COLO668 (cell line): ENCODE data around the gene FCMR.
A peak's percentile ranks its signal among the peaks of the same experiment; 100 is the strongest.
"Not testable (repeated sequence)": the region's sequence is repeated elsewhere in the genome, so short reads cannot be mapped to it uniquely, and the experiment has no call there.

Experiments
- DNase-seq: peaks from one replicate; lab custom pipeline; 2025; ENCODE audit not compliant: unreplicated experiment; lab: John Stamatoyannopoulos, UW

Gene FCMR

DNA sequence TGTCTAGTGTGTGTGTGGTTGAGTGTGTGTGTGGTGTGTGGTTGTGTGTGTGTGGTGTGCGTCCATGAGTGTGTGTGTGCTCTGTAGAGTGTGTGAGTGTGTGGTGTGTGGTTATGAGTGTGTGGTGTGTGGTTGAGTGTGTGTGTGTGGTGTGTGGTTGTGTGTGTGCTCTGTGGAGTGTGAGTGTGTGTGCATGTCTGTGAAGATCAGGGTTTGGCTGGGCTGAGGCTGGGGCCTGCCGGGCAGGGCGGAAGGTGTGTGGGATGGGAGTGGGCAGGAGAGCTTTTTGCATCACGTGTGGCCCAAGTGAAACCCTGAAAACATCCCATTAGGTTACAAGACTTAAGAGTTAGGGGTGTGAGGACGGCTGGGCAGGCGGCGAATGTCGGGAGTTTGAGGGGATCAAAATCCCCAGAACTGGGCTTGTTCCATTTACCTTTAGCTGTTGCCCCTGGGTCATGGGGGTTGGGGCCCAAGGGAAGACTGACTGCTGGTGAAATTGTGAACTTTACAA lies 2.9 kb upstream of the FCMR start:
- DNase-seq = no peak

DNA sequence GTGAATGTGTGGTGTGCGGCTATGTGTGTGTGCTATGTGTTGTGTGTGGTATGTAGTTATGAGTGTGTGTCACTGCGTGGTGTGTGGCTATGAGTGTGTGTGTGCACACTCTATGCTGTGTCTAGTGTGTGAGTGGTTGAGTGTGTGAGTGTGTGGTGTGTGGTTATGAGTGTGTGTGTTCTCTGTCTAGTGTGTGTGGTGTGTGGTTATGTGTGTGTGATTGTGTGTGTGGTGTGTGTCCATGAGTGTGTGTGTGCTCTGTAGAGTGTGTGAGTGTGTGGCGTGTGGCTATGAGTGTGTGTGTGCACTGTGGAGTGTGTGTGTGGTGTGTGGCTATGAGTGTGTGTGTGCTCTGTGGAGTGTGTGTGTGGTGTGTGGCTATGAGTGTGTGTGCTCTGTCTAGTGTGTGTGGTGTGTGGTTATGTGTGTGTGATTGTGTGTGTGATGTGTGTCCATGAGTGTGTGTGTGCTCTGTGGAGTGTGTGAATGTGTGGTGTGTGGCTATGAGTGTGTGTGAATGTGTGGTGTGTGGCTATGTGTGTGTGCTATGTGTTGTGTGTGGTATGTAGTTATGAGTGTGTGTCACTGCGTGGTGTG lies 2.3 kb upstream of the FCMR start:
- not testable (repeated sequence) for DNase-seq

DNA sequence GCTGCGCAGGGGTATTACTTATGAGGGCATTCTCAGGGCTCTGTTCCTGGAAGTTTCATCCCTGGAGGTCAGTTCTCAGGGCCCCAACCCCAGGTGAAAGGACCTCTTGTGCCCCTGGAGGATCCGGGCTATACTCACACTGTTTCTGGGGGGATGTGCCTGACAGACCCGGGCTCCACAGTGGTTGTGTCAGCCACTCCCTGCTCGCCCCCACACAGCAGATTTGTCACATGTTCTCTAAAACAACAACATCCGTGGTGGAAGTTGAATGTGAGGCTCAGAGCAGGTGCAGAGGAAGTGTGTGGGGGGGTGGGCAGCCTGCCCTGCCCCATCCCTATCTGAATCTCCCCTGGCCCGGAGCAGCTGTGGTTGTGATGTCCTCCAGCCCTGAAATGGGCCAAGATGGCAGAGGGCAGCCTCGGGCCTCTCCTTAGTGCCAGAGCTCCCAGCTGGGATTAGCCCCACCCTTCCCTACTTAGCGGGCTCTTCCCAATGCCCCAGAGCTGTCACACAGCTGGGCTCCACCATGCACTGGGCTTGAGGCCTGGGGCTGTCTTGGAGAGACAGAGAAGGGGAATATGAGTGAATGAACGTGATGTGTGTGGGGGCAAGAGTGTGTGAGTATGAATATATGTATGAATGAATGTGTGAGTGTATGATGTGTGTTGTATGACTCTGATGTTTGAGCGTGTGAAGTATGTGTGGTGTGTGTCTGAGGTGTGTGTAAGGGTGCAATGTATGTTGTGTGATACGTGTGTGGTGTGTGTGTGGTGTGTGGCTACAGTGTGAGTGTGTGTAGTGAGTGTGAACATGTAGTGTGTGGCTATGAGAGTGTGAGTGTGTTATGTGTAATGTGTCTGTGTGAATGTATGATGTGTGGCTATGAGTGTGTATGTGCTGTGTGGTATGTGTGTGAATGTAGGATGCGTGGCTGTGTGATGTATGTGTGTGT lies 1.5 kb upstream of the FCMR start:
- DNase-seq = no peak

GRCh38 chr1:206922524-206922923 lies 783 bp upstream of the FCMR start:
- DNase-seq = no peak

DNA sequence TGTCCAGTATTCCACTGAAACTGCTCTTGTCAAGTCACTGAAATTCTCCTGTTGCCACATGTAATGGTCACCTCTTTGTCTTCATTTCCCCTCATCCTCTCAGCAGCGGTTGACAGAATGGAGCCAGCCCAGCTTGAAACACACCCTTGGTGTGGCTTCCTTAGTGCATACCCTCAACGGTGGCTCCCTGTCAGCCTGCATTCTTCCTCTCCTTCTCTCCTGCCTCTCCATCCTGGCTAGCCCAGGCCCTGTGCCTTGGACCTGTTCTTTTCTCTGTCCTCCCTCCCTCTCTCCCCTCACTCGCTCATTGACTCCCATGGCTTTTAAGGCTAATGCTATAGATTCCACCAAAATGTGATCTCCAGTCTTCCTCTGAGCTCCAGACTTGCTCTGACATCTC lies 3.7 kb downstream of the FCMR start:
- DNase-seq = no peak

DNA sequence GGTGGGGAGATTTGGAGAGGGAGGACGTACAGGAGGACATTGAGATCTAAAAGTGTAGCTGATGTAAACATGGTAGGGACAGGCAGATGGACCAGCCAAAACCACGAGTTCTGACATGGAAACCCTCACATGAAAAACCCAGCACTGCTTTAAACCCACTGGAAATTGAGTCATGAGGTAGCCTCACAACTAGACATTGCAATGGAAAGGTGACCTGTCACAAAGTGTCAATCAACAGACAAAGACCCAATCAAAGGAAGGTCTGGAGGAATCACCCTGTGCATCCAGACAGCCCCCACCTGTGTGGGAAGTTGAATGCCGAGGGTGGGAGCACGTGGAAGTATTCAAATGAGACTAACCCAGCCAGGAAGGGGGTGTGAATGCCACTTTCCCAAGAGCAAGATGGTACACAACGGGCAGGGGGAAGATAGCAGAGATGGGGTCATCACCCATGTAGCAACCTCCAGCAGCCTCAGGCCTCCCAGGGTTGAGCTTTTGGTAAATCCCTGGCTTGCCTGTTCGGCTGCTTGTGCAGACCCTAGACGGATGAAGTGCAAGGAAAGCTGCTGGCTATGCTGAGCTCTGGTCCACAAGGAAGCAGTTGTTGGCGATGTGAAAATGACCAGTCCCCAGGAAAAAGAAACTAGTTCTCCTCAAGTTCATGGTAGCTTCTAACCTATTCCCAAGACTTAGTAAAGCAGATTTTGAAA lies 5.6 kb downstream of the FCMR start:
- no peak for DNase-seq

- no peak for DNase-seq
These were observed 6.6 kb downstream of the FCMR start for GRCh38 chr1:206915030-206915735.

GRCh38 chr1:206913766-206914537 lies 7.8 kb downstream of the FCMR start:
- no peak for DNase-seq

DNA sequence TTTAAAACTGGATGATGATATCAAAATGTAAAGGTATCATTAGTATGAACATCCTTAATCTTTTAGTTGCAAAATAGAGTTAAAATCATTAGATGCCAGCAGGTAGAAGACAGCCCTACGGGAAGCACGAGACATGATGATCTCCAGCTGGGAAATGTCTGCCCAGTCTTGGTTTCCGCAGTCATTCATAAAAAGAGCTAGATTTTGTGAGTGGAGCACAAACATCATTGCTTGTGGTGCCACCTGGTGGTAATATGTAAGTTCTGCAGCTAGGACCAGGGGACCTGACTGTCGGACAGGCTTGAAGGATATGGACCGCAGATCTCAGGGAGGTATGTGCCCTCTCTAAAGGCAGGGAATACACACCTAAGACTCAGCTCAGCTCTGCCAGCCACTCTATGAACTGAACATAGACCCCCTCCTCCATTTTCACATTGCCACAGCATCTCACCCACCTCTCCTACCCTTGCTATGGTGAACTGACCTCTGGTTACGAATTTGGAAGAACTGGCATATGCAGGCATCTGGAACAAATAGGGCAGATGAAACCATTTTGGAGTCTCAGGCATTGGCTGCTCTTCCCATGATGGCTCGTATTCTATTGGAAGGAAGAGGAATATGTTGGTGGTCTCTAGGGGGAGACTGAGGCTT lies 9.2 kb downstream of the FCMR start:
- DNase-seq = peak; percentile 71

GRCh38 chr1:206911064-206911663 lies 10.6 kb downstream of the FCMR start:
- DNase-seq = peak; percentile 32

- no peak for DNase-seq
These were observed 11.8 kb downstream of the FCMR start for GRCh38 chr1:206909883-206910318.

DNA sequence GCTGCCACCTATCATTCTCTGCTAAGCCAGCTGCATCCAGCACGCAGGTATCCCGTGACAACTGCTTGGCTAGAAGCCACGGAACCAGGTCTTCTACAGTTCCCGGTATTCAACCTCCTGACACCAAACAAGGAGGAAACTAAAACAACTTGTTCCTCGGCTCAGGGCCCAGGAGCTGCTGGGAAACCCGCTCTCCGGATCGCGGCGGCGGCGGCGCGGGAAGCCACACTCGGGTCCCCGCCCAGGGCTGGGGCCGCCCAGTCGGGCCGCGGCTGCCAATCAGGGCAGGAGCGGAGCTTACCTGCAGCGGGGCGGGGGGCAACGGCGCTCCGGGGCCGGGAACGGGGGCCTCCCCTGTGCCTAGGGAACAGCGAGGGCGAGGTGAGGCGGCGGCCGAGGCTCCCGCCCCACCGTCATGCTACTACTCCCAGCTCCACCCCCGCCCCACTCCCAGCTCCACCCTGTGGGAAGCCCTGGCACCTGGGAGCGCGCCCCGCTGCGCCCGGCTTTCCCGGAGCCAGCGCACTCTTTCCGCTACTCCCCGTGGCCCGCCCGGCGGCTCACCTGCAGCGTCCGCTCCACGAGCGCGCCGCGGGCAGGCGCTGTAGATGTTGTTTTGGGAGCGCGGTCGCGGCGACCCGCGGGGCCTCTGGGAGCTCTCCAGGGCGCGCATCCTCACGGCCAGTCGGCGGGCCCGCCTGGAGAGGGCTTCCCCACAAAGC lies 12.4 kb downstream of the FCMR start:
- DNase-seq = peak; percentile 97

DNA sequence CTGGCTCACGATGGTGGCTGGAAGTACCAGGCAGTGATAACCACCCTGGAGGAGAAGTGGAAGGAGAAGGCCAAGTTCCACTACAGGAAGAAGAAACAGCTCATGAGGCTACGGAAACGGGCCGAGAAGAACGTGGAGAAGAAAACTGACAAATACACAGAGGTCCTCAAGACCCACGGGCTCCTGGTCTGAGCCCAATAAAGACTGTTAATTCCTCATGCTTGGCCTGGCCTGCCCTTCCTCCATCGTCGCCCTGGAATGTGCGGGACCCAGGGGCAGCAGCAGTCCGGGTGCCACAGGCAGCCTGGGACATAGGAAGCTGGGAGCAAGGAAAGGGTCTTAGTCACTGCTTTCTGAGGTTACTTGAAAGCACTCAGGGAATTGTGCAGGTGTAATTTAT lies 13.7 kb downstream of the FCMR start:
- DNase-seq = no peak

DNA sequence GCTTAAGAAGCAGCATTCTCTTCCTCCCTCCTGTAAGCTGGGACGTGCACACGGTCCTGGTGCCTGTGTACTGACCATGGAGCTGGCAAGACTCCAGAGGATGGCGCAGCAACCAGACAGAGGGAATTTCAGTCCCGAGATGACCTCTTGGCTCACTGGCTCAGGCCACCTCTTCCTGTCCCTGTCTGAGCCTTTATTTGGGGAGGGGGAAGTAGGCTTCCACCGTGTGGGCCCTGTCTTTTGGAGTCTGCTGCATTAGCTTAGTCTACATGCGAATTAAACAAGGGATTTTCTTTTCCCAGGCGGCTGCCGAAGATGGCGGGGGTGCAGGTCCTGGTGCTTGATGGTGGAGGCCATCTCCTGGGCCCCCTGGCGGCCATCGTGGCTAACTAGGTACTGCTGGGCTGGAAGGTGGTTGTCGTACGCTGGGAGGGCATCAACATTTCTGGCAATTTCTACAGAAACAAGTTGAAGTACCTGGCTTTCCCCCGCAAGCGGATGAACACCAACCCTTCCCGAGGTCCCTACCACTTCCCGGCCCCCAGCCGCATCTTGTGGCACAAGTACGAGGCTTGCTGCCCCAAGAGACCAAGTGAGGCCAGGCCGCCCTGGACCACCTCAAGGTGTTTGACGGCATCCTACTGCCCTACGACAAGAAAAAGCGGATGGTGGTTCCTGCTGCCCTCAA lies 14.3 kb downstream of the FCMR start:
- DNase-seq = peak; percentile 44

GRCh38 chr1:206905295-206906164 lies 16.2 kb downstream of the FCMR start:
- DNase-seq = no peak

- DNase-seq = no peak
These were observed 17.2 kb downstream of the FCMR start for GRCh38 chr1:206904423-206905142.
